ENCODE data around the gene ARPC4.

Gene ARPC4

GRCh38 chr3:9792405-9793160 lies at the start of gene ARPC4, which contains the start of gene TADA3:
Gene ARPC4 (plus strand): TSS chr3:9793082. CDS start chr3:9793122, 40 bp downstream.
Gene TADA3 (minus strand): TSS chr3:9792473. CDS start chr3:9791466, 1,007 bp downstream.
- peak; percentile 90 for DNase-seq

DNA sequence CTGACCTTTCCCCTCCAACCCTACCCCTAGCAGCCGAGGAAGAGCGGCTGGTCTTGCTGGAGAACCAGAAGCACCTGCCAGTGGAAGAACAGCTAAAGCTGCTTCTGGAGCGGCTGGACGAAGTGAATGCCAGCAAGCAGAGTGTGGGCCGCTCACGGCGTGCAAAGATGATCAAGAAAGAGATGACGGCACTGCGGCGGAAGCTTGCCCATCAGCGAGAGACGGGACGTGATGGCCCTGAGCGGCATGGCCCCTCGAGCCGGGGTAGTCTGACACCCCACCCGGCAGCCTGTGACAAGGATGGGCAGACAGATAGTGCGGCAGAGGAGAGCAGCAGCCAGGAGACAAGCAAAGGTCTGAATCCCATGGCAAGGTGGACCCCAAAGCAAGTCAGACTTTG lies 49.3 kb upstream of the ARPC4 start:
- no peak for DNase-seq

DNA sequence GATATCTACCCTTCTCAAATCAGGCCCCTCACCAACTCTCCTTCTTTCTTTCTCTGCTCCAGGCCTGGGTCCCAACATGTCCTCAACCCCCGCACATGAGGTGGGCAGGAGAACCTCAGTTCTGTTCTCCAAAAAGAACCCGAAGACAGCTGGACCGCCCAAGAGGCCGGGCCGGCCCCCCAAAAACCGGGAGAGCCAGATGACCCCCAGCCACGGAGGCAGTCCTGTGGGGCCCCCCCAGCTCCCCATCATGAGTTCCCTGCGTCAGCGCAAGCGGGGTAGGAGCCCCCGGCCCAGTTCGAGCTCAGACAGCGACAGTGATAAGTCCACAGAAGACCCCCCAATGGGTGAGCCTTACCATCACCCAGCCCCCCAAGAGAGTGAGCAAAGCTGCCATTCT lies 48.7 kb upstream of the ARPC4 start:
- DNase-seq: no peak

- DNase-seq: no peak
Measured at GRCh38 chr3:9745521-9745920, 47.4 kb upstream of the ARPC4 start.

DNA sequence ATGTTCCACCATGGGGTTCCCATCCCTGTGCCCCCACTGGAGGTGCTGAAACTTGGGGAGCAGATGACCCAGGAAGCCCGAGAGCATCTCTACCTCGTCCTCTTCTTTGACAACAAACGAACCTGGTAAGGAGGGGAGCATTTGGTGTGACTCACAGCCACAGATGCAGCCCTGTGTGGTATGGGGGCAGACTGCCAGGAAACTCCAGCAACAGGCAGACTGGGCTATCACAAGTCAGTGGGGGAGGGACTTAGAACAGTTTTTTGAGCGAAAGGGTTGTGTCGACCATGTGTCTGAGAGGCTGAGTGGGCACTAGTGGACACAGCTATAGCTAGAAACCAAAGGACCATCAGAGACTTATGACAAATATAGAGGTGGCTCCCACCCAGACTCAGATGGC lies 46.6 kb upstream of the ARPC4 start:
- no peak for DNase-seq

GRCh38 chr3:9747267-9747666 lies 45.6 kb upstream of the ARPC4 start:
- DNase-seq: no peak

DNA sequence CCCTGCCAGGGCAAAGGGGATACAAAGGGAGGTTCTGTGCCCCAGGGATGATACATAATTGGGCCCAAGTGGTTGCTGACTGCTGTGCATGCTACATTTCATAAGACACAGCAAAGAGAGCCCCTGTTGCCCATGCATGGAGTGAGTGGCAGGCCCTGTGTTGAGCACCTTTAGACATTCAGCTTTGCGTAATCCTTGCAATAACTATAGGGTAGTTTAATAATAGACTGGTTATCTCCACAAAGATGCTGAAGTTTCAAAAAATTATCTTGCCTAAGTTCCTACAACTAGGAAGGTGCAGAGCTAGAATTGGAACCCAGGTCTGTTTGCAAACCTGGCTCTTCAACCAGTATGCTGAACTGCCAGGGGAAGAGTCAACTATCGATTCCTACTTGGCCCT lies 44.9 kb upstream of the ARPC4 start:
- DNase-seq: no peak

- DNase-seq: no peak
Measured at GRCh38 chr3:9749296-9749644, 43.6 kb upstream of the ARPC4 start.

DNA sequence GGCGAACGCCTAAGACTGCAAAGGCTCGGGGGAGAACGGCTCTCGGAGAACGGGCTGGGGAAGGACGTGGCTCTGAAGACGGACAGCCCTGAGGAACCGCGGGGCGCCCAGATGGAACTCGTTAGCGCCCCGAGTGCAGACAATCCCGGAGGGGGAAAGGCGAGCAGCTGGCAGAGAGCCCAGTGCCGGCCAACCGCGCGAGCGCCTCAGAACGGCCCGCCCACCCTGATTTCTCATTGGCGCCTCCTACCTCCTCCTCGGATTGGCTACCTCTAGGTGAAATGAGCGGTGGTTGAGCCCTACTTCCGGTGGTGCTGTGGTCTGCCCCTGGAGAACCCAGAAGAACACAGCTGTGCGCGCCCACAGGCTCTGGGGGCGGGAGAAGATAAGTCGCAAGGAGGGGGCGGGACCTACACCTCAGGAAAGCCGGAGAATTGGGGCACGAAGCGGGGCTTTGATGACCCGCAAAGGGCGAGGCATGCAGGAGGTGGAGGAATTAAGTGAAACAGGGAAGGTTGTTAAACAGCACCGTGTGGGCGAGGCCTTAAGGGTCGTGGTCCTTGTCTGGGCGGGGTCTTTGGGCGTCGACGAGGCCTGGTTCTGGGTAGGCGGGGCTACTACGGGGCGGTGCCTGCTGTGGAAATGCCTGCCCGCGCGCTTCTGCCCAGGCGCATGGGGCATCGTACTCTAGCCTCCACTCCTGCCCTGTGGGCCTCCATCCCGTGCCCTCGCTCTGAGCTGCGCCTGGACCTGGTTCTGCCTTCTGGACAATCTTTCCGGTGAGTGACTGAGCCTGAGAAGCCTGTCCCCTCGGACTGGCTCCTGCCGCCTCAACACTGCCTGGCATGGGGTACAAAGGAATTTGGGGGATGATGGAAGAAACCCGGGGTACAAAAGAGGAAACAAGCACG lies 43.0 kb upstream of the ARPC4 start, which contains the start of gene OGG1:
Gene OGG1 (plus strand): TSS at position 308 of the 911 bp plus-strand sequence. CDS start 335 bp downstream, at position 643.
- peak; percentile 98 for DNase-seq

DNA sequence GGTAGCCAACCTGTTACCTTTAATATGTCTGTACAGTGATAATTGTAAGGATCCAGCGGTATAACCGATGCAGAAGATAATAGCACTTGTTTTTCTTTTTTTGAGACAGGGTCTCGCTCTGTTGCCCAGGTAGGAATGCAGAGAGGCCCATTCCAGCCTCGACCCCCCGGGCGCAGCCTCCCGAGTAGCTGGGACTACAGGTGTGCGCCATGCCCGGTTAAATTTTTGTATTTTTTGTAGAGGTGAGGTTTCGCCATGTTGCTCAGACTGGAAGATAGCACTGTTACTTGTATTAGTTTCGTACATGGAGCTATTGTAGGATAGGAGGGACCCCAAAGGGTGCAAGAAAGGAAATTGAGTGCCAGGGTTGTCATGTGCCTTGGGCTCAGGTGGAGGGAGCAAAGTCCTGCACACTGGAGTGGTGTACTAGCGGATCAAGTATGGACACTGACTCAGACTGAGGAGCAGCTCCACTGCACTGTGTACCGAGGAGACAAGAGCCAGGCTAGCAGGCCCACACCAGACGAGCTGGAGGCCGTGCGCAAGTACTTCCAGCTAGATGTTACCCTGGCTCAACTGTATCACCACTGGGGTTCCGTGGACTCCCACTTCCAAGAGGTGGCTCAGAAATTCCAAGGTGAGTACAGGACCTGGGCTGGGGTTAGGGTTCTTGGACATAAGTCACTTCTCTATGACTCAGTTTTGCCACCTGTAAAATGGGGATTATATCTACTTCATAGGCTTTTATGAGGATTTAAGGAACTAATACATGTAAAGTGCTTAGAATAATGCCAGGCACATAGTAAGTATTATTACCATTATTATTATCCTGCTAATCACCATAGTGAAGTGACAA lies 42.1 kb upstream of the ARPC4 start:
- no peak for DNase-seq

- peak; percentile 45 for DNase-seq
Measured at GRCh38 chr3:9754678-9755077, 38.2 kb upstream of the ARPC4 start.

GRCh38 chr3:9757427-9757826 lies 35.5 kb upstream of the ARPC4 start:
- DNase-seq: no peak

DNA sequence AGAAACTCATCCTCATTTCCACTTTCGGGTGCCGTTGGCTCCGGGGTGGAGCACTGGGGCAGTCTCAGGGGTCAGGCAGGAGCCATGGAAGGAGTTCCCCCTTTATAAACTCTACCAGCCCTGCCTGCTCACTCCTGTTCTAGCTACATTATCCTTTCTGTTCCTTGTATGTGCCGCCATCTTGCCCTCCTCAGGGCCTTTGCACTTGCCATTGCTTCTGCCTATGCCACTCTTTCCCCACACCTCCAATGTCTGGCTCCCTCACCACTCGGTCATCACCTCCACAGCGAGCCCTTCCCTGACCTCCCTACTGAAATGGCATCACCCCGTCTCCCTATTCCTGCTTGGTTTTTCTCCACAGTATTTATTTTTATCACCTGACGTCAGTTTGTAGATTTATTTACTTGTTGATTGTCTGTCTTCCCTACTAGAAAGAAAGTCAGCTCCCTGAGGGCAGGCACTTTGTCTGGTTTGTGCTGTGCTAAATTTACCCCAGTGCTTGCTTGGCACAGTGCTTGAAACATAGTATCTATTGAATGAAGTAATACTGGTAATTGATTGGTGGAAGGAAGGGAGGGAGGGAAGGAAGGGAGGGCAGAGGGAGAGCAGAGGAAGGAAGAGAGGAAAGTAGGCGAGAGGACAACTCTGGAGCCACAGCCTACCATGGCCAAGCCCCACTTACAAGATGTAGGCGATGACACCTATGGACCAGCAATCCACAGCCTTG lies 31.9 kb upstream of the ARPC4 start:
- no peak for DNase-seq

DNA sequence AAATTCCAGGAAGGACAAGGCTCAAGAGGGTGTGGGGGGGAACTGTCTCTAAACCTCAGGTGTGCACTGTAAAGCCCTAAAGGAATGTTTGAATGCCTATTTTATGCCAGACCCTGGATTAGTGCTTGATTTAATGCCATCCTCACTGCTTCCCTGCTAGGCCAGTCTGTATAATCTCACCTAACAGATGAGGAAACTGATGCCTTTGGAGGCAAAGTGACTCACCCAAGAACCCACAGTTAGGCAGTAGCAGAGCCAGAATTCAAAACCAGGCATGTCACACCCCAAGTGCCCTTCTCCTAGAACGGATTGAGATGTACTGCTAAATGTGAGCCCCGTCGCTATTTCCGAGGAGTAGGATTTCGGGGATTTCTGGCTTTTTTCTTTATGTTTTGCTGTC lies 31.0 kb upstream of the ARPC4 start:
- no peak for DNase-seq

DNA sequence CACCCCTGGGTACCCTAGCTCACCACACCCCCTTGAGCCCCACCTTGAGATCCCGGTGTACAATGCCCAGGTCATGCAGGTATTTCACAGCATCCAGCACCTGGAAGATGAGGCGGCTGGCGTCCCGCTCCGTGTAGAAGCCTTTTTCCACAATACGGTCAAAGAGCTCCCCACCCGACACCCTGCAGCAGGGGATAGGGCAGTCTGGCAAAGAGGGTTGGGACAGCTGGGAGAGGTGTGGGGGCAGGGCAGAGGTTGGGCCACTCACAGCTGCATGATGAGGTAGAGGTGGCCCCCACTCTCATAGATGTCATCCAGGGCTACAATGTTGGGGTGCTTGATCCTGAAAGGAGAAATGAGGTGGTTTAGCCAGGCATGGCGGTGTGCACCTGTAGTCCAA lies 30.0 kb upstream of the ARPC4 start:
- DNase-seq: no peak

DNA sequence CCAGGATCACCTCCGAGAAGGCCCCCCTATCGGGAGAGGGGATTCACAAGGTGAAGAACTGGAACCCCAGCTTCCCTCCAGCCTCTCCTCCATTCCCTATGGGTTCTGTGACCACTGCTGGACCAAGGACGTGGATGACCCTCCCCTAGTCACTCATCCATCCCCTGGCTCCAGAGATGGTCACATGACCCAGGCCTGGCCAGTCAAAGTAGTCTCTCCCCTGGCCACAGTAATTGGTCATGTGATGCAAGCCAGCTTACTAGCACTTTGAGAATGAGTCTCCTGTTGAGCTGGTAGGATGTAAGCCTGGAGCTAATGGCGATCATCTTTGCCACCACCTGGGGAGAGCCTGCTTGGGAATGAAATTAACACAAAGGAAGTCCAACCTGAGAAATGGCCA lies 27.0 kb upstream of the ARPC4 start:
- no peak for DNase-seq

GRCh38 chr3:9767418-9767817 lies 25.5 kb upstream of the ARPC4 start:
- DNase-seq: no peak

DNA sequence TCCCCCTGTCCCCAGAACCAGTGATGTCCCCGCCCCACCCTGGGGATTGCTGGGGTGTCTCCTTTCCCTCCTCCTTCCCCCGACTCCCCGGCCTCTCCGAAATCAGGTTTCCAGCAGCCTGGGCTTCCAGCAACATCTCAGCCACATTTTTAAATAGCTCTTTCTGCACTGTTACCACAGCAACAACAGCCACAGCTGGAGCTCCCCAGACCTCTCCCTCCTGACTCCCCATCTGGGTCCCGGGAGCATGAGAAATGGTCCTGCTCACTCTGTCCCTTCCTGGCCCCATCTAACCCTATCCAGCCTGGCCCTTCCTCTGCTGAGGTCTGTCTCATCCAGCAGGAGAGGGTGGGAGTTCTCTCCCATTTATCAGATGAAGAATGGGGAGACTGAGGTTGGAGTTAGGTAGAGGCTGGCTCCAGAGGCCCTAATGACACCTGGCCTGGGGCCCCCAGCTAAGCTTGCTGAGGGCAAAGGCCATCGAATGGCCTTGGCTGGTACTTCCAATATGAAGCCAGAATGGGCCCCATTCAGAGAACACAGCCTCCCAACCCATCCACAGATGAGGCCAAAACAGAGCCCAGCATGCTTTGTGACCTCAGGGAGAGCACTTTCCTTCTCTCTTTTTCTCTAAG lies 24.6 kb upstream of the ARPC4 start:
- DNase-seq: no peak

DNA sequence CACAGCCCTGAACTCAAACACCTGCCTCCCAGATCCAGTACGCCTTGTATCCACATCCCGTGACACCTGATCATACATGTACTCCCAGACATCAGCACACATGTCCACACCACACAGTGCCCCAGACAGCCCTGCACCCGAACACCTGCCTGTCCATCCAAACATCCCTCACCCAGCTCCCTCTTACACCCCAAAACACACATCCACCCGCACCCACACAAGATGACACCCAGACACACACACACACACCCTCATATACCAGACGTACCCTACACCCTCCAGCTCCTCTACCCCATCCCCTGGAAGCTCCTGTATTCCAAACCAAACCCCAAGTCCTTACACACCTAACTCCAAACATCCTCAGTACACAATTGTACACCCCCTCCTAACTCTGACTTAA lies 23.9 kb upstream of the ARPC4 start:
- no peak for DNase-seq

- no peak for DNase-seq
Measured at GRCh38 chr3:9769426-9770275, 23.2 kb upstream of the ARPC4 start, which contains the start of gene CAMK1. Gene CAMK1 (minus strand): TSS chr3:9769947. CDS start chr3:9767749, 2,198 bp downstream.
